ENCODE results near the gene TM9SF3. TPM values are rescaled to one million over a fixed set of nuclear protein-coding genes. Genes with fewer than 3 reads are reported as not detected.

The TM9SF3 gene
- total RNA-seq, 1 donor from 2014 or later = 163 TPM

DNA sequence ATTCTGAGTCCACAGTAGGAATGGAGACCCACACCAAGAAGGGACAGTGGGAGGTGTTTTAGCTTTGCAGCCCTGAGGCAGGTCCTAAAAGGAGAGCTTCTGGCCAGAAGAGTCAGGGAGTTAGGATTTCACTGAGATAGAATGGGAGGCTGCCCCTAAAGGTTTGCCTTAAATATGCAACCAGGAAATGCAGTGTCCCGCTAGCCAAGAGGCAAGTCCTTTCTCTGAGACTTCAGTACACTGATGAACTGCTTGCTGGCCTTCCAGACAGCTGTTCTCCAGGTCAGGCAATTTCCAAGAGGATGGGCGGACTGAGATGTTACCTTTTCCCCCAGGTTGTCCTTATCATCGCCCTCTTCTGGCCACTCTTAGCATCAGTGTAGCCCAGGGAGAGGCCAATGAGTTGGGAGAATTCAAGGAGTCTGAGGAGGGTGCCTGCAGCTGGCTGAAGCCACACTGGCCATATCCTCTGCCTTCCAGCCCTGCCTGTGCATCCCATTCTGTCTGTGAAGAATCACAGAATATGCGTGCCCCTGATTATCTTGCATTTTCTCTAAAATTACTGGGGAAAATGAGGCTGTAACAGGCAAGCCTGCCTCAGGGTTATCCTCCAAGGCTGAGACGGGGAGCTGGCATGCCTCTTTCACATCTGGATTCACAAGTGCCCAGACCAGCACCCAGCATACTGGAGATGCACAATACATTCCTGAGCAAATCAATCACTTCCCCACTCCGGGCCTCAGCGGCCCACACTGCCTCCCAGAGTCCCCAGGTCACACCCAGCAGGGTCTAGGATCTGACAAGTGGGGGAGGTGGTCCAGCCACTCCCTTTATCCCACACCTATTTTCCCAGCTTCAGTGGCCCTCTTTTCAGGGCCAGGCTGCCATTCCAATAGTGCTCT is 75.5 kb downstream of the TM9SF3 start:
- DNase-seq (ENCODE audit: low spot score) = no peak

DNA sequence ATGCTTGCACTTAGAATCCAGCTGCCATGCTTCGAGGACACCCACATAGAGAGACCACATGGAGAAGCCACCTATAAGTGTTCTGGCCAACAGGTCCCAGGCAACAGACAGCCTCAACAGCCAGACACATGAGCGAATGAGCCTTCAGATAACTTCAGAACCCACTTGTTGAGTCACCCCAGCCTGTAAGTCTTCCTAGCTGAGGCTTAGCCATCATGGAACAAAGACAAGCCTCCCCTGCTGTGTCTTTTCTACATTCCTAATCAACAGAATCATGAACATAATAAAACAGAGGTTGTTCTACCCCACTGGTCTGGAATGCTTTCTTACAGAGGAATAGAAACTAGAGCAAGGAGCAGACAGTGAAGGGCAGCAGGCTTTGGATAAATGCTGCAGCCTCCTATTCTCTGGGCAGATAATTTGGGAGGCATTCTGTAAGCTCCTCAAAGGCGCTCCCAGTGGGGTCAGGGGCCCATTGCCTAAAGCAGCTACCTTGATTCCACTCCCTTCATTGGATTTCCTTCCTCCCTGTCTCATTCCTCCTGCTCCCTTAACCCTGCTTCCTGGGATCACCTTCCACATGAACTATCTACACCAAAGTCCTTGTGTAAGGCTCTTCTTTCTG is 77.7 kb downstream of the TM9SF3 start:
- DNase-seq (ENCODE audit: low spot score) = no peak

DNA sequence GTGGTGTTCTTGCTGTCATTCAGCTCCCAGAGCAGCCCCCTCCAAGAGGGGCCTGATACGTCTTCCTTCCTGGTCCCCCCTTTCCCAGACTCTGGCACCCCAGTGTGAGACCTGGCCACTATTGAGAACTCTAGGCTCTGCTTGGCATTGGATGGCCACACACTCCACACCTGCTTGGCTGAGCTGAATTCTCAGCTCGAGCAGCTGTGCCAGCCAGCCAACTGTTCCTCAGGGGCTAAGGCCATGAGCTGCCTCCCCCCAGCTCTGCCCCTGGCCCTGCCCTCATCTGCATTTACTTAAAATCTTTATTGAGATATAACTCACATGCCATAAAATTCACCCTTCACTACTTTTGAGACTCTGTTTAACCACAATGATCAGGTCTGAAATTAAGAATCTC is 79.8 kb downstream of the TM9SF3 start:
- DNase-seq (ENCODE audit: low spot score) = no peak

DNA sequence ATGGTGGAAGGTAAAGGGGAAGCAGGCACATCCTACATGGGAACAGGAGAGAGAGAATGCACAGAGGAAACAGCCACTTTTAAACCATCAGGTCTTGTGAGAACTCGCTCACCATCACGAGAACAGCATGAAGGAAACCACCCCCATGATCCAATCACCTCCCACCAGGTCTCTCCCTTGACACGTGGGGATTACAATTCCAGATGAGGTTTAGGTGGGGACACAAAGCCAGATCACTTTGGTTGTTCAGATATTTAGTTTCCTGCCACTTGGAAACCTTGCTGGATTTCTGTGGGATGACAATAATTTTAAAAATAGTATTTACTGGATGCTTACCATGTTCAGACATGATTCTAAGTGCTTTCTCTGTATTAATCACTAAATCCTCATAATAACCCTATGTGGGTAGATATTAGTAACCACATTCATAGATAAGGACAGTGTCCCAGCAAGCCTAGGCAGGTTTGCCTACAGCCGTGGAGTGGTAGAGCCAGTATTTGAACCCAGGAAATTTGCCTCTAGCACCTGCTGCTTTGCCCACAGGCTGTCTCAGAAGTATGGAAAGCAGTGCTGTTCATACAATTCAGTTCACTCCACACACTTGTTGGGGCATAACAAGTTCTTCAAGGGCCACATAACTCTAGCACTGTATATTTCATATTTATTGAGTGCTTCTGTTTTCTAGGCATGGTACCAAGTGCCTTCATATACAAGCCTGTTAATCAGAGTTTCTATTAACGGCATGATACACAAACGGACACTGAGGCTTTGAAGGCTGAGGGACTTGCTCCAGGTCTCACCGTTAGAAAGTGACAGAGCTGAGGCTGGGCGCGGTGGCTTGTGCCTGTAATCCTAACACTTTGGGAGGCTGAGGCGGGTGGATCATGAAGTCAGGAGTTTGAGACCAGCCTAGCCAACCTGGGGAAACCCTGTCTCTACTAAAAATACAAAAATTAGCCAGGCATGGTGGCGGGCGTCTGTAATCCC is 81.4 kb downstream of the TM9SF3 start:
- peak; percentile 57 for DNase-seq (ENCODE audit: low spot score)

DNA sequence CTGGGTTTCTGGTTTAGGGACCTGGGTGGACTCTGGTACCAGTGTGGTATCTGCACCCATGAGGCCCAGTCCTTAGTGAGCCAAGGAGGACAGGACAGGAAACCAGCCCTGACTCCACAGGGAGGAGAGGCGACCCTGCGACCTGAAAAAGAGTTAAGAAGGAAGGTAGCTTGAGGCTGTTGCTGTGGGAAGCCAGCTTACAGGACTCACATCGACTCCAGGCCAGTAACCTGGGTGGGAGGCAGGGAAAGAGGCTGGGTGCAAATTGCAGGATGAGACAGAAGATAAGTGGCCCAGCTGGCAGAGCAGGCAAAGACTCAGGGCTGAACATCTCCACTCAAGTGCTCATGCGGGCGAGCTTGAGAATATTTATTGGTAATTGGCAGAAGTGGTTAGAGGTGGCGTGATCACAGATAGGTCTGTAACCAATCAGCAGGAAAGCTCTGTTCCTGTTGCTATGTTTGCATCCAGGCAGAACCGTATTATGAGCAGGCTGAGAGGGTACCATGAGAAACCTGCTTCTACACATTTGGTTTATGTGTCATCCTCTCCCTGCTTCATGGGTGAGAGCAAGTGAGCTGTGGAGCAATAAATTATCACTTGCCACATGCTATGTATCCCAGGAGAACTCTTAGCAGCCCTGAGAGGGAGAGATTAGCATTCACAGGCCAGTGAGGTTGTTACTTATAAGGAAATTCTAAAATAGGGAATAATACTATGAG is 84.1 kb downstream of the TM9SF3 start:
- no peak for DNase-seq (ENCODE audit: low spot score)

DNA sequence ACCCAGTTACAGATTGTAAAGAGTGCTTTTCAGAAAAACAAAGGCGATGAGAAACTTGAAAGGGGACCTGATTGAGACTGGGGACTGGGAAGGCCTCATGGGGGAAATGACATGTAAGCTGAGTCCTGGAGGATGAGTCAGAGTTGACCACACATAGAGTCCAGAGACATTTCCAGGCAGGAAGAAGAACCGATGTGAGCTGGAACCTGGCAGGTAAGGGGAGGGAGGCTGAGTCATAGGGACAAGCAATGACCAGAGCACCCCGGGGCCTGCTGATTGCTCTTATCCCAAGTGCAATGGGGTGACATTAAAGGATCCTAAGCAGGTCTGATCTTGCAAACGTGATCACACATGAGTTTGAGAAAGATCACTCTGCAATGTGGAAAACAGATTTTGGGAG is 84.8 kb downstream of the TM9SF3 start:
- no peak for DNase-seq (ENCODE audit: low spot score)

DNA sequence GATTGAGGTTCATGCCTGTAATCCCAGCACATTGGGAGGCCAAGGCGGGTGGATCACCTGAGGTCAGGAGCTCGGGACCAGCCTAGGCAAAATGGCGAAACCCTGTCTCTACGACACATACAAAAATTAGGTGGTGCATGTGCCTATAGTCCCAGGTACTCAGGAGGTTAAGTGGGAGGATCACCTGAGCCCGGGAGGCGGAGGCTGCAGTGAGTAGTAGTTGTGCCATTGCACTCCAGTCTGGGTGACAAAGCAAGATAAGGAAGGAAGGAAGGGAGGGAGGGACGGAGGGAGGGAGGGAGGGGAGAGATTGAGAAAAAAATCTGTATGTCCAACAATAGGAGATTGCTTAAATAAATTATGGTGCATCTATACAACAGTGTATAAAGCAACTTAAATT is 86.3 kb downstream of the TM9SF3 start:
- no peak for DNase-seq (ENCODE audit: low spot score)

DNA sequence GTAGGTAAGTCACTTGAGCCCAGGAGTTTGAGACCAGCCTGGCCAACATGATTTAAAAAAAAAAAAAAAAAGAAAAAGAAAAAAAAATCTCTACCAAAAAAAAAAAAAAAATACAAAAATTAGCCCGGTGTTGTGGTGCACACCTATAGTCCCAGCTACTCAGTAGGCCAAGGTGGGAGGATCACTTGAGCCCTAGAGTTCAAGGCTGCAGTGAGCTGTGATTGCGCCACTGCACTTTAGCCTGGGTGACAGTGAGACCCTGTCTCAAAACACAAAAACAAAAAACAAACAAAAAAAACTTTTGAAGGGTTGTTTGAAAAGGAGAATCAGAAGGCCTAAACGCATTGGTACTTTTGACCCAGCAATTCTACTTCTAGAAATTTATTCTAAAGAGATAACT is 86.8 kb downstream of the TM9SF3 start:
- DNase-seq (ENCODE audit: low spot score) = no peak

DNA sequence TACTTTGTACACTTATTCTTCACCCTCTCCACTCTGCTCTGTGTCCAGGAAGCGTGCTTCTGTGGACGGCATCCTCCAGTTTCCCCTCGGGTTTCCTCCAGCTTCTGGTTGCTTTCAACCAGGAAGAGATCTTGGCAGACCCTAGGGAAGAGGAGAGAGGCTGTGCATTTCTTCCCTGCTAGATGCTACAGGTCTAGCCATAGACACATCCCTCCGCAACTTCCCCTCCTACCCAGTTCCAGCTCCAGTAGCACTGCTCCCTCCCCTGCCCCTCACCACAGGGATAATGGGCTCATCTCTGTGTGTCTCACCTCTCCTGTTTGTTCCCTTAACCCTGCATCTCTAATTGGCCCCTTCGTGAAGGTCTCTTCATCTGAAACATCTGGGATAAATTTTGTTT is 89.4 kb downstream of the TM9SF3 start:
- no peak for DNase-seq (ENCODE audit: low spot score)

DNA sequence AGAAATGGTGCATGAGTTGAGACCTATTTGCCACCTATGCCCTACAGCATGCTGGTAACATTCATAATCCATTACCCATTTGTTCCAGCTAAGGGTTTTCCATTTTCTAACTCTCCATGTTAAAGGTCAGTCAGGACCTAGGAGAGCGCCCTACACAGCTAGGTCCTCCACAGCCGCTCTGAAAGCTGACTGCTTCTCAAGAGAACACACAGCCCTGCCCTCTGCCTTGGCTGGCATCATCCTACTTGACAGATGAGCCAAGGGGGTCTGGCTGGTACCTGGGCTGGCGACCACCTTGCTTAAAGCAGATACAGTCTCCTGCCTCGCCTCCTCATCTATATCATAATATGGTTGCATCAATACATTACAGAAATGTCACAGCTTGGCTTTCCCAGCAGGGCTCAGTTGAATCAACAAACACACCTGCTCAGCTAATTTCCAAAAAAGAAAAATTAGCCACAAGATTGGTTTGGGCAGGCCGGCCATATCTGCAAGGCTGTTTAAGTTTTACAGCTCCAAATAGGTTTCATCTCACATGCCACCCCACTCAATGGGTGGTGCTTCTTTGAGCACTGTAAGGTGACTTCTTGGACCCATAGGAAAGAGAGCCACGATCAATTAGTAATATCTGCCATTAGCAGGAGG is 90.4 kb downstream of the TM9SF3 start:
- DNase-seq (ENCODE audit: low spot score) = no peak

DNA sequence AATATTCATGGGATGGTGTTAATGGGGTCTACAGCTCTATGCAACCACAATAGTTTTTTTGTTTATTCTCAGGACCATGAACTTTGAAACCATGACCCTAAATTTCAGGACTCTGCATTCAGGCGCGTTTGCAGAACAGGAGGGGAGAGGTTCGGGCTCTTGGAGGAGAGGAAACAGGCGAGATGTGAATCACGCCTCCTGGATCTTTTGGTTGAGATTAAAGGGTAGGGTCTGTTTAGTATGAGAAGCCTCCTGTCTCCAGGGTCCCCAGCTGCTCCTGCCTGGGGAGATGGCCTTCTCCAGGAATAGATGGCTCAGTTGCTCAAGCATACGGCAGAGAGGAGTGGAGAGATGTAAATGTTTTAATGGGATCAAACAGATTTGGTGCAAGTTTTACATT is 91.3 kb downstream of the TM9SF3 start:
- DNase-seq (ENCODE audit: low spot score) = no peak

DNA sequence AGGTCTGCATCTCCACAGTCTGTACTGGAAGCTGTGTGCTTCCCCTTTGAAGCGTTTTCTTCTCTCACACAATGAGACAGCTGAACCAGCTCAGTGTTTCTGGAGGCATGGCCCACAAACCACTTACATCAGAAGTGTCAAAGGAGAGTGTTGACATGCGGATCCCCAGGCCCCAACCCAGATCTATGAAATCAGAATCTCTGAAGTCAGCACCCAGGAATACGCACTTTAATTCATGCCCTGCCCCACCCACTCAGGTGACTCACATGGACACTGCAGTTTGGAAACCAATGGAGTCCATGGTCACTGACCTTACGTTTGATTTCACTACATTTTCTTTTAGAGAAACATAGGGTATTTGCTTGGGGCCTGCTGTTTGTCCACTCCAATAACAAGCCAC is 92.1 kb downstream of the TM9SF3 start:
- no peak for DNase-seq (ENCODE audit: low spot score)

DNA sequence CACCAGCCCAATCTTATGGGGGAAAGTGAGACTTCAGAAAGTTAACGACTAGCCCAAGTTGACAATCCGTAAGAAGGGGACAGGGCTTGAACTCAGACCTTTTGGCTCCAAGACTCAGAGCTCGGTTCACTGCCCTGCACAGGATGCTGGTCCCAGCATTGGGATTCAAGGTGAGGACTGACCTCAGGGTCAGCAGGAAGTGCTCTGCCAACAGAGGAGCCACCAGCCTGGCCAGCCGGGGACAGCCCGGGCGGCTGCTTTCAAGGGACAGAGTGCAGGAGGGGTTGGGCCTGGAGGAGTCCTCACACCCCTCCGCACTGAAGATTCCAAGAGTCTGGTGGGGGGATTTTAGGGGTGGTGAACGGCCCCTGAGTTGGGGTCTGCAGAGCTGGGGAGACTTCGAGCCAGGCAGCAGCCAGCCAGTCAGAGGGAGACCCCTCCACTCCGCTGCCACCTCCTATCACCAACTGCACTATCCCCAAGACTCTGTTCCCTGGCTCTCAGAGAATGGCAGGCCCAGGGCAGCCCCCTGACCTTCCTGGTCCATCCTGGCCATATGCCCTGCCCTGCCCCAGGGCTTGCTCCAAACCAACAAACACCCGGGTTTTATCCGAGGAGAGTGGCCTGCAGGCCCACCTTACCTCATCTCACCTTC is 92.8 kb downstream of the TM9SF3 start:
- no peak for DNase-seq (ENCODE audit: low spot score)

DNA sequence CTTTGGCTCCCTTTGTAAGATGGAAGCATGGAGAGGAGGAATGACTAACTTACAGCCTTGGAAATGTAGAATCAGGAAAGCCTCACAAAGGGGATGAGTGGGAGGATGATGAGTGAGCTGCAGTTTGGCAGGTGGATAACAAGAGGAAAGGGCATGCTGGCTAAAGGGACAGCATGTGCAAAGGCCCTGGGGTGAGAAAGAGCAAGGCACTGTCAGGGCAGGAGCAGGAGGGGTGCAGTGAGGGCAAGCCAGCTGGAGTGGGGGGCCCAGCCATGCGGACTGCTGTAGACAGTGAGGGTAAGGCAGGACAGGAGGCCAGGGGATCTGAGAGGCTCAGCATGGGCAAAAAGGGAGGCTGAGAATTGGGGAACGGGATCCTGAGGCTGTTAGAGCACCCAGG is 93.6 kb downstream of the TM9SF3 start:
- no peak for DNase-seq (ENCODE audit: low spot score)

DNA sequence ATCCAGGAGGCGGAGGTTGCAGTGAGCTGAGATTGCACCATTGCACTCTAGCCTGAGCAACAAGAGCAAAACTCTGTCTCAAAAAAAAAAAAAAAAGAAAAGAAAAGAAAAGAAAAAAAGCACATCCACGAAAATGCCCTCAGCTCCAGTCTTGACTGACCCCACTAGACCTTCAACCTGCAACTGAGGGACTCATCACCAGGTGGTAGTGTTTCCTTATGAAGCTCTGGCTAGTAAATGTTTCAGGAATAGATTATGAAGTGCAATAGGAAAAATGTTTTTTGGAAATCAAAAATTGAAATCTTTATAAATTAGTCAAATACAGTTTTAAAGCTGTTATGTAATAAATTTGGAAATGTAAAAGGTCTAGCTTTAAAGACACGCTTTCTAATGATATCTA is 95.5 kb downstream of the TM9SF3 start:
- no peak for DNase-seq (ENCODE audit: low spot score)

DNA sequence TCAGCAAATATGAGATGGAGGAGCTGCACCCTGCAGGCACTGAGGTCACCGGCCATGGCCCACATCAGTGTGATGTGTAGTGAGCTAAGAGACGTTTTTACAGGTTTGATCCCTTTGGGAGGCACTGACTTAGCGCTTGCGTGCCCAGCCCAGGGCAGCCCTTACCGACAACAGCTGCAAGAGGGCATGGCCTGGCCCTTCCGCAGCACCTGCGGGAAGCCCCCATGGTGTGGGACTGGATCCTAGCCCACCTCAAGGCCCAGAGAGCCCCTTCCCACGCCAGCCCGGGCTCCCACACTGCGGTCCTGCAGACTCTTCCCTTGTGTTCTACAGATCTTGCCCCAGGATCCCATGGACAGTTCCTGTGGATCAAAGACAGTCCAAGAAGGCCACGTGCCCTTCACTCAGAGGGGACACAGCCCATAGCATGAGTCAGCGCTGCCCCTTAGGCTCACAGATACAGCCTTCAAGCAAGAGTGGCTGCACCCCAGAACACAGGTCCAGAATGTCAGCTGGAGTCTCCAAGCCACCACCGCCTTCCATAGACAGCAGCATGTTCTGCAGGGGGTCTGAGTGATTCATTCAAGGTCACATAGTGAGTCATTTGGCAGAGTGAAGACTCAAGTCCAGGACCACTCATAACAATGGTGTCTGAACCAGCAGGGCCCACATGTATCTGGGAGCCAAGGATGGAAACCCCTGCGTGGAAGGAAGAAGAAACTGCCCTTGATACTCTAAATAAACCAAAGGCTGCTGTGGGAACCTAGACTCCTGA is 98.5 kb downstream of the TM9SF3 start:
- no peak for DNase-seq (ENCODE audit: low spot score)

DNA sequence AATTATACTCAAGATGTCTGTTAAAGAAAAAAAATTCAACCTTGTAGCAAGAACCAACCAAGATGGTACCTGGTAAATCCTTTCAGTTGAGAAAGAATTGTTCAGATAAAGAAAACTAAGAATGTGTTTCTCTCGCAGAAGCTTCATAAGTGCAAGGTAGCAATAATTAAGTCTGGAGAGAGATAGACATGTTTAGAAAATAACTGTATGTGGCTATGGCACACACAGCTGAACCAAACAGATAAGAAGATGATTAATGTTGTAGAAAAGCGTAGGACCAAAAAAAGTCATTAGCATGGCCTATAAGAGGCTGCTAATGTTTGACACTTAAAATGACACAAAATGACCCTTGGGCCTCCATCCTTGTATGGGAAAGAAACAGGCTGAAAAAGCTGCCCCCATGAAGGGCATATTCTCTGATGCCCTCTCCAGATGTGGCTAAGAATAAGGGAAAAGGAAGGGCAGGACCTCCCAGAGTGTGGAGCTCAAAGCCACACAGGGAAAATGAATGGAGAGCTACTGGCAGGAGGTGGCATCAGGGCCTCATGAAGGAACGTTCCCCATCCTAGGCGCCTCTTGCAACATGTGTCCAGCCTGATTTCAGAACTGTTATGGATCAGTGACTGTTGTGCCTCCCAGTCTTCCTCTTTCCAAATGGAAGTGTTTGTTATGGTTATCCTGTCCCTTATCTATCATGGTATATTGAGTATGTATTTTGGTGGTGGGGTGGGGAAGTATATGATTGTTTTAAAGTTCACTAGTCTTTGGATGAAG is 103.8 kb downstream of the TM9SF3 start:
- no peak for DNase-seq (ENCODE audit: low spot score)

DNA sequence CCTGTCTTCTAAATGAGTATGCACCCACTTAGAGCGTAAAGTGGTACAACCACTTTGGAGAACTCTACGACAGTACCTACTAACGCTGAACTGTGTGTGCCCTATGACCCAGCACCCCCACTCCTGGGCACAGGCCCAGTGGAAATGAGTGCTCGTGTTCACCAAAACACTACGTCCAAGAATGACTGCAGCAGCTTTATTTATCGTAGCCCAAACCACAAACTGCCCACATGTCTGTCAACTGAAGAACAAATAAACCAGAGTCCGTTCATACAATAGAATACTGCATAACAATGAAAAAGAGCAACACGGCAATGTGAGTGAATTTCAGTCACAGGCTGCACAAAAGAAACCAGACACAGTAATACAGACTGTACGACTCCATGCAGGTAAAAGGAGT is 108.5 kb downstream of the TM9SF3 start:
- no peak for DNase-seq (ENCODE audit: low spot score)

DNA sequence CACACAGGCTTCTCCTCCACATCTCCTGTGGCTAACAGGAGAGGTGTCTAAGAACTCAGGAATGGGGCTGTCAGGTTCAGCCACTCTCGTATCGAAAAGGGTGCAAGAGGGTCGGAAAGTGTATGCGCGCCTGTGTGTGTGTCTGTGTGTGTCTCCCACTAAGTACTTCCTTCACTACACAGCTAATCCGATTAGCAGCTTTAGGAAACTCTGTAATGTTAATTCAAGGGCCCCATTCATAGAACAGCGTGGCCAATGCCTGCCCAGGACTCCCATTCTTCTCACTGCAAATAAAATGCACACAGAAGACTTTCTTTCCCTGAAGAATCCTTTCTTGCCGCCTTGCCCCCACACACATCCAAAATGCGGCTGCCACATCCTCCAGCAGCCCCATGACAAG is 112.9 kb downstream of the TM9SF3 start:
- DNase-seq (ENCODE audit: low spot score) = no peak
